GM10248 (cell line): Measurements from ENCODE around the gene FDX1.

Source experiments
- CTCF ChIA-PET: fragments of 300-600 bp; sonication (Branson Sonifier 250); formaldehyde crosslinking; extraction: SDS; loops from one replicate; lab custom pipeline; 2021; ENCODE audit warnings: antibody characterized with exemption; lab: Yijun Ruan, JAX
- POLR2A ChIA-PET: fragments of 350-650 bp; sonication (Branson Sonifier 250); formaldehyde crosslinking; extraction: SDS; loops from one replicate; lab custom pipeline; 2020; ENCODE audit warnings: antibody characterized with exemption; lab: Yijun Ruan, JAX
- DNase-seq: peaks from one replicate; pipeline ENCODE4 v3.0.0; 2012; ENCODE audit errors: extremely low spot score
- TF ChIP-seq, protein P1 (sequence below): IDR thresholded peaks from 2 replicates; pipeline ENCODE4 v1.5.1; 2012; ENCODE audit warnings: mild to moderate bottlenecking, low read depth; ENCODE audit errors: extremely low read depth, missing control alignments, control extremely low read depth

Gene FDX1

GRCh38 chr11:110465231-110465630 lies 35.5 kb downstream of the FDX1 start:
- ChIA-PET POLR2A (no interaction called here), CTCF (interaction anchor here (1.0 to 1.9 kb wide), 4 partner anchors 10 to 764 kb away, joined by 3 to 6 read pairs (median 4); no protein-coding TSS in a partner anchor)
- DNase-seq = no peak
- TF ChIP-seq, protein P1, sequence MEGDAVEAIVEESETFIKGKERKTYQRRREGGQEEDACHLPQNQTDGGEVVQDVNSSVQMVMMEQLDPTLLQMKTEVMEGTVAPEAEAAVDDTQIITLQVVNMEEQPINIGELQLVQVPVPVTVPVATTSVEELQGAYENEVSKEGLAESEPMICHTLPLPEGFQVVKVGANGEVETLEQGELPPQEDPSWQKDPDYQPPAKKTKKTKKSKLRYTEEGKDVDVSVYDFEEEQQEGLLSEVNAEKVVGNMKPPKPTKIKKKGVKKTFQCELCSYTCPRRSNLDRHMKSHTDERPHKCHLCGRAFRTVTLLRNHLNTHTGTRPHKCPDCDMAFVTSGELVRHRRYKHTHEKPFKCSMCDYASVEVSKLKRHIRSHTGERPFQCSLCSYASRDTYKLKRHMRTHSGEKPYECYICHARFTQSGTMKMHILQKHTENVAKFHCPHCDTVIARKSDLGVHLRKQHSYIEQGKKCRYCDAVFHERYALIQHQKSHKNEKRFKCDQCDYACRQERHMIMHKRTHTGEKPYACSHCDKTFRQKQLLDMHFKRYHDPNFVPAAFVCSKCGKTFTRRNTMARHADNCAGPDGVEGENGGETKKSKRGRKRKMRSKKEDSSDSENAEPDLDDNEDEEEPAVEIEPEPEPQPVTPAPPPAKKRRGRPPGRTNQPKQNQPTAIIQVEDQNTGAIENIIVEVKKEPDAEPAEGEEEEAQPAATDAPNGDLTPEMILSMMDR = no peak

- POLR2A ChIA-PET = no interaction called here
- TF ChIP-seq, protein P1 = no peak
- CTCF ChIA-PET = interaction anchor here (1.1 kb wide), 1 partner anchor 761 kb away, joined by 3 read pairs; no protein-coding TSS in a partner anchor
- DNase-seq = no peak
Measured at GRCh38 chr11:110467556-110467955, 37.8 kb downstream of the FDX1 start.

DNA sequence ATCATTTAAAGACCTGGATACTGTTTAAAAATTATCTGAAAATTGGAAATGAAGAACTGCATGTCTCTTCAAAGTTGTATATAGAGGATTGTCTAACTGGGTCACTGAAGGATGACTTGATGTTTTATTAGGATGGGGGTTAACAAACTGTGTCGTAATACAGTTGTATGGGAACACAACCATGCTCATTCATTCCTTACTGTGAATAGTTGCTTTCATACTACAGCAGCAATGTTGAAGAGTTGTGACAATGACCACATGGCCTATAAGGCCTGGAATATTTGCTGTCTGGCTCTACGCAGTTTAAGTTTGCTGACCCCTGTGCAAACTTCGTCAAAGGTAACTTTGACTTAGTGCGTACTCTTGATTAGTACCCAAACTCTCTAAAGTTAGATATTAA lies 38.4 kb downstream of the FDX1 start:
- no peak for DNase-seq
- TF ChIP-seq, protein P1 = no peak
- CTCF ChIA-PET = interaction anchor here (1.1 kb wide), 1 partner anchor 760 kb away, joined by 3 read pairs; no protein-coding TSS in a partner anchor
- POLR2A ChIA-PET = no interaction called here

DNA sequence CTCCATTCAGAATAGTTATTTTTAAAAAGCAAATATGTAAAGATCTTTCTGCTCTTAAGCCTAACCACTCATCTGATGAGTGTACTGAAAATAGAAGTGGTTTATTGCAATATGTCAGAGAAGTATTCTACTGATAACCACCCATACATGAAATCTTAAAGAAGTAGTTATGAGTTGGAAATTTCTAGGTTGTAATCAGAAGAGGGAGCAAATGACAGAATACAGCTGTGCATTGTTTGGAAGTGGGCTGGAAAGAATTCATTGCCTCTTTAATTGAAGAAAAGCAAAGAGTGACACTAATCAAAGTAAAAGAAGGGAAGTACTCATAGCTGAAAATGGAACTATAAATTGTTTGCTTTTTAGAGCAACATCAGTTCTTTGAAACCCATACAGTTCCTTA lies 39.4 kb downstream of the FDX1 start:
- CTCF ChIA-PET = interaction anchor here (1.2 to 1.3 kb wide), 2 partner anchors 17 to 762 kb away, joined by 3 to 4 read pairs; no protein-coding TSS in a partner anchor
- TF ChIP-seq, protein P1 = no peak
- POLR2A ChIA-PET = no interaction called here
- no peak for DNase-seq

DNA sequence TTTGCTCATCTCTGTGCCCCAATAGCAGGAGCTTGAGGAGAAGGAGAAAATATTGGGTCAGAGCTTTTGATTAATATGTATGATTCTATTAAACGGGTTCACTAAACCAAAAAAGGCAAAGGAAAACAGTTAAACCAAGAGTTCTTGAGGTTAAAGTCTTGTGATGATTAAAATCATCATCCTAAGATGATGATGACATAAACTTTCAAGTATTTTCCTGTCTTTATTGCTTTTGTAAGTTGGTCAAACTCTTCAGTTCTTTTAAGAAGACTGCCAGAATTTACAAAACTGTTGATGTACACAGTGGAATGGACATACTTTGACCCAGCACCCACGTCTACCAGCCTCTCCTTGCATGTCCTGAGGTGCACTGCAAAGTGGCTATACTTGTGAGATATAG lies 41.0 kb downstream of the FDX1 start:
- DNase-seq = no peak
- CTCF ChIA-PET = interaction anchor here (0.9 to 1.4 kb wide), 3 partner anchors 23 to 57 kb away, joined by 3 read pairs; no protein-coding TSS in a partner anchor
- POLR2A ChIA-PET = no interaction called here
- TF ChIP-seq, protein P1 = no peak

GRCh38 chr11:110471371-110471770 lies 41.6 kb downstream of the FDX1 start:
- ChIA-PET CTCF (interaction anchor here (0.9 to 1.4 kb wide), 3 partner anchors 24 to 57 kb away, joined by 3 read pairs; no protein-coding TSS in a partner anchor), POLR2A (no interaction called here)
- TF ChIP-seq, protein P1 = no peak
- DNase-seq = no peak
